OCI-M2 (cell line): ENCODE measurements around the gene OR52H1.

Source experiments
- DNase-seq: peaks from one replicate; lab custom pipeline; 2025; ENCODE audit not compliant: unreplicated experiment; lab: John Stamatoyannopoulos, UW

The OR52H1 gene

DNA sequence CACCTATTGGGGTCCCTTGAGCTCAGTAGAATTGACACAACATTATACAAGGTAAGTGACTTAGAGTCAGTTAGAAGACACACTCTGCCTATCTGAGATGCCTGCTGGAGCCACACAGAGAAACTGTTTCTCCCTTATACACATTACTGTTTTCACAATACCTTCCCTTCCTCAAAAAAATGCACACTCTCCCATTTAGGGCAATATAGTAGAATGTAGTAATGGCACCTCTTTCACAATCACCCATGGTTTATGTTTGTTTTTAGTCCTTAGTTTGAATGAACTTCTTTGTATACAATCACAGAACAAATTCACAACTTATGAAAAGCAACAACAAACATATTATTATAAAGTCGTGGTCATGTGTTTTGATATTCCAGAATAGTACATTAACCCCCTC, 14.3 kb downstream of the OR52H1 start:
- DNase-seq: no peak

DNA sequence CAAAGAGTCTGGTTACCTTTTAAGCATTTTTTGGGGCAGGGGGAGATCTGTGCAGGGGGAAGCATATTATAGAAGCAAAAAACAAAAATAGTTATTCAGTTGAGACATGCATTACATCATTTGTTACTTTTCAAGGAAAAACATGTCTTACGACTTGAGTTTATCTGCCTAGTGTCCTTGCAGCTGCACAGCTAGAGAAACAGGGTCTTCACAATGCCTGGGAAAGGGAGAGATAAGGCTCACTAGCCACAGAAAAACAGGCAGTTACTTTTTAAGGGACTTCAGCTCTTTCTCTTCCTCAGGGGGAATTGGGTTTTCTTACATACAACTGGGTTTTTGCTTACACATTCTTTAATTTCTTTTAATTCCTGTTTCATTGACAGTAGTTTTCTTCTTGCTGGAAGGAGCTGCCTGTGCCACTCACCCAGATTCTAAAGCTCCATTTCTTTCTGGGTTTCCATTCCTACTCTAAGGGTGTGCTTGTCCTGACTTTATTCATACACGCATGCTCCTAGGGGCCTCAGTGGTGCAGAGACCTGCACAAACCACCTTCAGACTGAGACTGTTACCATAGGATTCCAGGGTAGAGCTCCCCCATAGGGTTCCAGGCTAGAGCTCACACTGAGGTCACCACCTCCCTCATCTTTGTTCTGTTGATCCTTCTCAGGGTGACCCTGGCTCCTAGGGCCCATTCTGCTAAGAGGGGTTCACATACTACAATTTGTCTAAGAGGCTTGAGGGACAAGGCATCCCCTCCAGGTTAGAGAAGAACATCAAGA, 17.1 kb downstream of the OR52H1 start:
- DNase-seq: no peak

DNA sequence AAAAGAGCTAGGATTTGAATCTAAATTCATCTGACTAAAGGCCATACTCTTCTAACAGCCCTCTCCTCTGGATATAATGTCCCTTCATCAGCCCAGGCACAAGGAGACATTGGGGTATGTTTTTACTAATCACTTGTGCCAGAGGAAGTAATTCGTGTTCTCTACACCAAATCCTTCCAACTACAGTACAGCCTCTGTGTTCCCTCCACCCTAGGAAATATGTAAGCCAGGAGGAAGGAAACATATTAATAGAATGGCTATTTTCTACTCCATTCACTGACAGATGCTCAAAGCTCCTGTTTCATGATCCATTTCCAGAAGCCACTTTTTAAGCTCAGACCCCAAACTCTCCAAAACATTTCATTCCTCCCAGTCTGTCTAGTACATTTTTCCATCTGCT, 19.8 kb downstream of the OR52H1 start:
- no peak for DNase-seq

DNA sequence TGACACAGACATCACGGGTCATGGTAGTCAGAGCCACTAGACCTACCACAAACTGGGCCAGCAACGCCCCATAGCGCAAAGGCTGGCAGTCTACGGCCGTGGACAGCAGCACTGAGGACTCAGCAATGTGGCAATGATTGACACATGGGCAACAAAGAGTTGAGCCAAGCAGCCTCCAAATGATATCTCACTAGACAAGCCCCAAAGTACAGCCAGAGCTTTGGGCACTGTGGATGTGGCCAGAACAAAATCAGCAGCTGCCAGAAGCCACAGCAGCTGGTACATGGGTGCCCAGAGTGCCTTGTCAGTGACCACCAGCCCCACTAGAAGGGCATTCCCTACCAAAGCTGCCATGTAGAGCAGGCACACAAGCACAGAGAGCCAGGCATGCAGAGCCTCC, 20.6 kb downstream of the OR52H1 start:
- no peak for DNase-seq

DNA sequence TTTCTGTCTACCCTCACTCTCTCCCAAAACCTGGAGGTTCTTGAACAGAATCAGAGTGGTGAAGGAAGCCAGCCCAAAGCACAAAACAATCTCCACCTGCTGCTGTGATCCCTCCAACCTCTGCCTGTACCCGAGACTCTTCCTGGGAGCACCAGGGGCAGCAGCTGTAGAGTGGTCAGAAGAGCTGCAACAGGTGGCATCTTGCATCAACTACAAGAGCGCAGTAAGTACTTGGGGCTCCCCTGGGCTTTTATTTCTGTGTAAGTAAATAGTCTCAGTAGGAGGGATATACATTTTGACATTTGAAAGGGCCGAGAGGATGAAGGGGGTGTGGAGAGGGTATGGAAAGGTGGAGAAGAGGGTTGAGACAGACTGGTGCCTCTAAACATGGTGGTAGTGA, 23.6 kb downstream of the OR52H1 start:
- no peak for DNase-seq

DNA sequence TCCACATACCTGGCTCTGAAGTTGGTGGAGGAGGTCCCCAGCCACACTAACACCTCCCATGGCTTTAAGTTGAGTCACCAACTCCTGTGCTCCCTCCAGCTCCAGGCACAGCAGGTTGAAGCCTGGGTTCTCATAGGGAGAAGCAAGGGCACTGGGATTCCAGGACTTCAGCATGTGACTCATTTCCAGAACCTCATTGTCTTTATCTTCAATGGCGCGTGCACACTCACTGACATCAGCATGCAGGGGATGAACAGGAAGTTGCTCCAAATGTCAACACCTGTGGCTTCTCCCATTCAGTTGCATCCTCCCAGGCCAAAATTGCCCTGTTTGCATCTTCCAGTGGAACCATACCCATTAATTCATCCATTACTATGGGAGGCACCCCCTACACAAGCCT, 26.0 kb downstream of the OR52H1 start:
- no peak for DNase-seq

DNA sequence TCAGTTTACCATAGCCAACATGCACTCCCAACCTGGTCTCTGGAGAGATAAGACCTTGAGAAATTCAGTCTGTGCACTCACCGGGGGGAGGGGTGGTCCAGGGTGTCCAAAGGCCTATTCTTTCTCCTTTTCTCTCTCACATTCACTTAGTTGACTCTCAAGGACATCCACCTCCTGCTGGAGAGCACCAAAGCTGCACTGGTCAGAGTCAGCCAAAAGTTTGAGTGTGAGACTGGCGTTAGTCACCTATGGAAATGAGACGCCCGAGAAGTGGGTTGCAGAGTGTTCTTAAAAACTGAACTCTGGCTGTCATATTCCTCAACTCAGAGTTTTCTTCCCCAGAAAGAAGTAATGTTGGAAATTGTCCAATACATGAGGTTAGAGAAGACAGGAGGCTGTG, 26.8 kb downstream of the OR52H1 start:
- no peak for DNase-seq

DNA sequence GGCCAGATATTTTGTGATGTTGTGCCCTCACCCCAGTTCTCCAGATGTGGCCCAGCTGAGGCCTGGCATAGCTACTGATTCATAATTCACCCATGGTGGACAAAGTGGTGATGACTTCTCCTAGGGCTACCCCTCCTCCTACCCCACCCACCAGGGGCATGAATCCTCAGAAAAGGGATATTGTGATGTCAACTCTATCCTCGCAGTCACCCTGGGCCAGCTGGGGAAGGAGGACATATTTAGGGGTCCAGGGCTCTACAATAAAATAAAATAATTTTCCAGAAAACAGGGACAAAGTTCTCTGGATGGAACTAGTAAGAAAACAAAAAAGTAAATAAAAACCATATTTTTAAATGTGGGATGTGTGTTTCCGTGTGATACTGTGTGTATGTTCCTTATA, 31.7 kb downstream of the OR52H1 start, which contains the start of gene UBQLNL:
UBQLNL (minus strand) TSS at position 101 of the 400 bp plus-strand sequence. CDS start 258 bp downstream, outside the sequence.
- DNase-seq: no peak

DNA sequence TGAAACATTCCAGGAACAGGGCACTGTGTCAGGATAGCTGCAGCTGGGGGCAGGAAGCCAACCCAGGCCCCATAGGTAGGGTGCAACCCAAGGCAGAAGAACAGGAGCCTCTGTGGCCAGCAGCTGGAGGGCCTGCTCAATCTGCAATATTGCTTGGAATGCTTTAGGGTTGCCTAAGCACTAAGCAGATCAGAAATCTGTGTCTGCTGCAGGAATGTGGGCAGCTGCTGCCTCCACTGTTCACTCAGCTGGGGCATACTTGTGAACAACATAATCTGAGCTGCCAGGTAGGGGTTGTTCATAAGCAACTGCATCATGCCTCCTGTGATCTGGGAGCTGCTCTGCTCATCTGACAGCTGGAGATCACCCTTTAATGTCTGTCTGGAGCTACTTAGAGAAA, 33.5 kb downstream of the OR52H1 start:
- no peak for DNase-seq

DNA sequence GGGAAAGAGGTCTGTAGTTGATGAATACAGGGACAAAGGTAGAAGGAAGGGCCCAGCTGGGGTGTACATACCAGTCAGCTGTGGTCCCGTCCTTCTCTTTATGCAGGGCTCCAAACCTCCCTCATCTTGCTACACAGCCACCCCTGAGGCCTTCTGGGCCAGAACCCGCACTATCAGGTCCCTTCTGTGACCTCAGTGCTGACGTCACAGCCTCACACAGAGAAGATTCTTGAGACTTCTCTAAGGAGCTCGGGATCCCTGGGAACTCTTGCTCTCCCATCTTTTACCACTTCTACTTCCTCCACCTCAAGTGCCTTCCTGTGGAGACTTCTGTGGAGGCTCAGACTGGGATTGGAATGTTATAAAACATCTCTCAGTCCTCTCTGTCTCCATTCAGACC, 38.5 kb downstream of the OR52H1 start, which contains the start of gene UBQLN3:
UBQLN3 (minus strand) TSS at position 155 of the 400 bp plus-strand sequence. CDS start 399 bp downstream, outside the sequence.
- DNase-seq: no peak

DNA sequence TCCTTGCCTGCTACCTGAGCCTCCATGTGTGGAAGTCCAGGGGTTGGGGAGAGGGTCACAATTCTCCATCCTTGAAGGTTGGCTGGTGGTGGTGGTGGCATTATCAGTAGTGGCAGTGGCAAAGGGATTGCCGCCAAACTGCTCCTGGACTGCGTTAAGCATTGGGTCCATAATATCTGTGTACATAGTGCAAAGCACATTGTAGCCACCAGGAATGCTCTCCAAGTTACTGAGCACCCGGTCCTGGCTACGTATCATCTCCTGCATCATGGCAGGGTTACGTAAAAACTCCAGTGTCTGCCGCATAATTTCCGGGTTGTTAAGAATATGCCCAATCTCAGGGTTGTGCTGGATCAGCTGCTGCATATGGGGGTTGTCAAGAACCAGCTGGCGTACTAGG, 39.7 kb downstream of the OR52H1 start:
- DNase-seq: no peak

DNA sequence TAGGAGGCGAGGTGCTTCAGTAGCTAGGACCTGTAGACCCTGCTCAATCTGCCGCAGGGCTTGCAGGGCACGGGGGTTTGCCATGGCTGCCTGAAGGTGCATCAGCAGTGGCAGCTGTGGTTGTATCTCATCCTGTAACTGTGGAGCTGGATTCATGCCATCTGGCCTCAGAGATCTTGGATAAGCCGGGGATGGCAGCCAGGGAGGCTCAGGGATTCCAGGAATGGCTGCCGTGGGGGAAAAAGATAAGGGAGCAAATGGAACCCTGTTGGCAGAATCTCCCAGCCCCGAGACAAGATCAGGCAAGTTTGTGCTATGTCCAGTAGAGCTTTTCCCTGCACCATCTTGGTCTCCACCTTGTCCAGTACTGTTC, 40.4 kb downstream of the OR52H1 start:
- DNase-seq: no peak

DNA sequence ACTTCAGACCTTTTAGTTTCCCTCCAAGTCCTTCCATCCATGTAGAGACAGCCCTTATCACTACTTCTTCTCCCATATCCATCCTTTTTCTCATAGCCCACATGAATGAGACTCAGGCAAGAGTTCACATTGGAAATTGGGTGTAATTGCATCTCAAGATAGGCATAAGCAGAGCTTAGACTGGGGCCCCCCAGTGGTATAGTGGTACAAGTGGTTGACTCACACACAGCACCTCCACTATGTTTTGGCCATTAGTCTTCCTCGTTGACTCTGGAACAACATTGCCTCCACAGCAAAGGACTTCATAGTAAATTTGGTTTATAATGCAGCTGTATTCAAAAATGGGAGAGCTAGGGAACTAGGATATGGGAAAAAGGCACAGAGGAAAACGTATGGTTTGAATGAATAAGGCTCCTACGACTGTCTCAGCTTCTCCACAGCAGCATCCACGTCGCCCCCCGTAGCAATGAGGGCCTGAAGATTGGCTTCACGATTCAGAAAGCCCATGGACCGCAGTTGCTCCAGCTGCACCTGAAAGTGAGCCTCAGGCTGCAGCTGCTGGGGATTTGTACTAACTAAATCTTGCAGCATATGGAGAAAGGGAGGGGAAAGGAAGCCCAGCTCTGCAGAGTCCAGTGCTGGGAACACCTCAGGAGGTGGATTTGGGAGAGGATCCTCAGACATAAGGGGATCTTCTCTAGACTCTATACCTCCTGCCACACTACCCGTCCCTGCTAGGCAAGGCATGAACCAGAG, 41.0 kb downstream of the OR52H1 start:
- no peak for DNase-seq

DNA sequence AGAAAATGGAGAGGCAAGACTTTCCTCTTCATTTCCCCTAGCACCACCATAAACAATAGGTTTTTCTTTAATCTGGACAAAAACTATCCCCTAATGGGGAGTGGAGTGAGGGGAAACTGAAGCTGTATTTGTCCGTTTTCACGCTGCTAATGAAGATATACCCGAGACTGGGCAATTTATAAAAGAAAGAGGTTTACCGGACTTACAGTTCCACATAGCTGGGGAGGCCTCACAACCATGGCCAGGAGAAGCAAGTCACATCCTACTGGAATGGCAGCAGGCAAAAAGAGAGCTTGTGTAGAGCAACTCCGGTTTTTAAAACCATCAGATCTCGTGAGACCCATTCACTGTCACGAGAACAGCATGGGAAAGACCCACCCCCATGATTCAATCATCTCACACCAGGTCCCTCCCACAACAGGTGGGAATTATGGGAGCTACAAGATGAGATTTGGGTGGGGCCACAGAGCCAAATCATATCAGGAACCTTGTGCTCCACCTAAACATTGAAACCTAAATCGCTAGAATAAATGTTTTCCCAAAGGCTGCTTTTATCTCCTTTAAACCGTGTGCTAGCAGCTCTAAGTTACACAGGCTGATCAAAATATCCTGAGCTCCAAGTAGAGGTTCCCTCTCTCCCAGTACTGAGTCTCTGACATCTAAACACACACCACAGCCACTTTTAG, 42.8 kb downstream of the OR52H1 start:
- no peak for DNase-seq

DNA sequence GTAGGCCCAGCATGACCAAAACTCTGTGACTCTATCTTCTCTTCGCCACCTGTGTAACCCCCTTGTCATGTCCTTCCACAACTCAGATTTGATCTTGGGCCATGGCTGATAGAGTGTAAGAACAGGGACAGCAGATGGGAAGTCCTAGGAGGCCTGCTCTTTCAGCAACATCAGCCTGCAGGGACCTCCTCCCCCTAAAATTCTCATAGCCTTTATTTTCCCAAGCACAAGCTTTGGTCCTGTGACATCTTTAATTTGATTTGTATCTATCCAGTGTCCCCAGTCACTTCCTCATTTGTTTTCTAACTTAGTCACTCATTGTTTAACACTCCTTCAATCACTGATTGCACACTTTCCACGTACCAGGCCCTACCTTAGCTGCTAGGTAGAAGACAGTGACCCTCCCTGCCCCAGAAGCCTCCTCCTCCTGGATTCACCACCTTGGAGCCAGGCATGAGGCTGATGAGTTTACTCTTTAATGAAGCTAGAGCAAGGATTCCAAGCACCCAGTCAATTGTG, 43.9 kb downstream of the OR52H1 start:
- no peak for DNase-seq

DNA sequence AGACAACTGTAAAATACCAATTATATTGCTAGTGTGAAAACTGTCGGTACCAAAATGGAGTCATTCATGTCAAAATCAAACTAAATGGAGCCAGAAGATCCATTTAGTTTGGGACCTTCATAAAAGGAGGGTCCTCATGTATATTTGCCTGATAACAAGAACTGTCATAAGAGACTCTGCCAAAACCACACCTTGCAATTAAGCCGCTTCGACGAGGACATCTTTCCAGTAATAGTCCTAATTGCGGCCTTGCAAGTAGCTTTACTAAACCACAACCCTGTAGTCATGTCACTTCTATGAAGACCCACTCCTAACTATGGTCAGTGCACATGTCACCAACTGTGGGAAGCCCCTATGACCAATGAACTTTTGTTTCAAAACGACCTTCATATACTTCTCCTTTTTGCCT, 47.9 kb downstream of the OR52H1 start:
- DNase-seq: no peak

DNA sequence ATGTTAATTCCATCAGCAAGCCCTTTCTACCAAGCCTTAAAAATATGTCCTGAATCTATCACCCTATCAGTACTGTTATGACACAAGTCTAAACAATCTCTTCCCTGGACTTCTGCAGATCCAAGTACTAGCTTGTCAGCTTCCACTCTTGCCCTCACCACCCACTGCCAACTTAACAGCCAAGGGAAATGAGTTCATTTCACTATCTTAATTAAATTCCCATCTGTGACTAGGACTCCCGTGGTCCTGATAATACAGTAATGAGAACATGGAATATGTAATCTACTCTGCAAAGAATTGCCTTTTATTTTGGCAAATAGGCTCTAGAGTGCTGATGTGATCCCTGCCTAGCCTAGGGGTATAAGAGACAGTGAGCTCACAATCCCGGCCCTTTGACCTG, 48.7 kb downstream of the OR52H1 start:
- no peak for DNase-seq
